Umbilical cord (tissue), 2 donors: ENCODE data around the gene FGD3. TPM values are rescaled to one million over a fixed set of nuclear protein-coding genes. Genes with fewer than 3 reads are reported as not detected.

Source experiments
- DNase-seq: peaks from one replicate; pipeline ENCODE4 v3.0.0-alpha.2; 2015; ENCODE audit warnings: low spot score
- total RNA-seq: library from RNA; depleted of rRNA; stranded (reverse); fragments of >200 nt; gene quantifications from one replicate; pipeline ENCODE4 v1.2.3, GENCODE V29; 2014; ENCODE audit warnings: low replicate concordance; ENCODE audit not compliant: insufficient read depth

FGD3 gene
- total RNA-seq, 1 donor from 2014 or later: 4.8 TPM

- DNase-seq: no peak
These were observed 6.9 kb downstream of the FGD3 start for GRCh38 chr9:92954049-92954861.

- no peak for DNase-seq
These were observed 7.6 kb downstream of the FGD3 start for GRCh38 chr9:92954886-92955285.

GRCh38 chr9:92960561-92961290 is 13.4 kb downstream of the FGD3 start:
- DNase-seq: no peak

GRCh38 chr9:92961627-92962302 is 14.4 kb downstream of the FGD3 start:
- no peak for DNase-seq

- no peak for DNase-seq
These were observed 15.0 kb downstream of the FGD3 start for GRCh38 chr9:92962303-92962649.

GRCh38 chr9:92962846-92963245 is 15.5 kb downstream of the FGD3 start:
- no peak for DNase-seq

GRCh38 chr9:92963831-92964606 is 16.7 kb downstream of the FGD3 start:
- peak; percentile 13 for DNase-seq

- DNase-seq: no peak
These were observed 17.3 kb downstream of the FGD3 start for GRCh38 chr9:92964607-92965060.

GRCh38 chr9:92965061-92965758 is 17.9 kb downstream of the FGD3 start:
- DNase-seq: no peak

- DNase-seq: no peak
These were observed 18.6 kb downstream of the FGD3 start for GRCh38 chr9:92965759-92966517.

- DNase-seq: no peak
These were observed 19.1 kb downstream of the FGD3 start for GRCh38 chr9:92966518-92966800.

GRCh38 chr9:92968081-92968480 is 20.8 kb downstream of the FGD3 start:
- DNase-seq: no peak

- no peak for DNase-seq
These were observed 22.5 kb downstream of the FGD3 start for GRCh38 chr9:92969516-92970466.

- DNase-seq: no peak
These were observed 23.2 kb downstream of the FGD3 start for GRCh38 chr9:92970467-92970923.

GRCh38 chr9:92971121-92971520 is 23.8 kb downstream of the FGD3 start:
- no peak for DNase-seq

- no peak for DNase-seq
These were observed 24.5 kb downstream of the FGD3 start for GRCh38 chr9:92971776-92972175.

- DNase-seq: no peak
These were observed 26.4 kb downstream of the FGD3 start for GRCh38 chr9:92973700-92974099.

GRCh38 chr9:92974161-92974661 is 26.9 kb downstream of the FGD3 start:
- peak; percentile 64 for DNase-seq
